Kidney (tissue), 14 donors: ENCODE data around the gene TMPRSS3. TPM values are rescaled to one million over a fixed set of nuclear protein-coding genes. Genes with fewer than 3 reads are reported as not detected.

Experiments used
- DNase-seq, 5 donors: peaks; one replicate each; pipeline ENCODE4 v3.0.0-alpha.2; 2013 to 2020
- FAIRE-seq: peaks from 2 replicates; lab custom pipeline; 2012; peaks lifted over from hg19 to GRCh38; lab: Jason Lieb, UNC
- H3K27ac ChIP-seq, 2 donors: one replicate each; pipeline ENCODE4 v1.7.0; 2013; ENCODE audit warnings: low read depth in 2 of 2, low read length in 2 of 2, inconsistent platforms in 1 of 2
- H3K27me3 ChIP-seq: one replicate; pipeline ENCODE4 v1.7.1; 2013; ENCODE audit warnings: low read length, inconsistent platforms; ENCODE audit not compliant: control insufficient read depth, insufficient read depth
- H3K36me3 ChIP-seq, 3 donors: one replicate each; pipeline versions ENCODE4 v1.7.0 to v1.7.1; 2013; ENCODE audit warnings: low read length in 3 of 3, control low read depth in 1 of 3, inconsistent platforms in 1 of 3; ENCODE audit not compliant: insufficient read depth in 3 of 3, control insufficient read depth in 2 of 3
- H3K4me1 ChIP-seq, 3 donors: one replicate each; pipeline versions ENCODE4 v1.7.0 to v1.7.1; 2013; ENCODE audit warnings: low read length in 3 of 3, inconsistent platforms in 1 of 3, low read depth in 1 of 3; ENCODE audit not compliant: control insufficient read depth in 2 of 3, insufficient read depth in 2 of 3
- H3K4me3 ChIP-seq, 3 donors: one replicate each; pipeline versions ENCODE4 v1.7.0 to v1.8.1; 2013; ENCODE audit warnings: low read length in 3 of 3, control low read depth in 1 of 3, inconsistent platforms in 1 of 3
- H3K9ac ChIP-seq, 3 donors: one replicate each; pipeline versions ENCODE4 v1.7.0 to v1.7.1; 2013; ENCODE audit warnings: low read length in 3 of 3, control low read depth in 1 of 3, inconsistent platforms in 1 of 3
- H3K9me3 ChIP-seq, 3 donors: one replicate each; pipeline versions ENCODE4 v1.7.0 to v1.7.1; 2013; ENCODE audit warnings: low read length in 3 of 3, control low read depth in 1 of 3, inconsistent platforms in 1 of 3; ENCODE audit not compliant: control insufficient read depth in 2 of 3, insufficient read depth in 1 of 3
- intact Hi-C: fragments of 100-400 bp; cut with DNase I; formaldehyde crosslinking; loops from one replicate; pipeline ENCODE4 v1.11.1; 2022
- polyA plus RNA-seq: library from polyadenylated mRNA; stranded (reverse); fragments of 350-450 nt; fragmentation: Illumina TruSeq; extraction: RNeasy Lipid Tissue Mini Kit (QIAGEN cat#74804); gene quantifications from one replicate; pipeline ENCODE4 v1.2.3, GENCODE V29; 2014; ENCODE audit warnings: low read depth, low replicate concordance; ENCODE audit not compliant: insufficient read depth
- total RNA-seq: library from RNA; stranded (reverse); fragmentation: NEBNext Ultra II Directional; extraction: Animal tissue kit (Norgen Biotek cat#: 25700); gene quantifications from one replicate; pipeline ENCODE4 v1.2.1, GENCODE V29; 2021
- TF ChIP-seq, protein P1 (sequence below): IDR thresholded peaks from 3 replicates; pipeline ENCODE4 v1.5.1; 2012; ENCODE audit warnings: mild to moderate bottlenecking, moderate library complexity, borderline replicate concordance; ENCODE audit not compliant: insufficient read depth; ENCODE audit errors: extremely low read depth
- donor health status: control.
- donor health status: control.
- donor health status: control.
- donor health status: control.
- donor health status: control.
- donor health status: DM: yes; HTN: yes; CAD: no.
- donor health status: Normal renal cell carcinoma (clear cell type).

TMPRSS3 gene
- total and polyA plus RNA-seq, 2 donors from 2014 or later, result 3.0 to 15.4 TPM

DNA sequence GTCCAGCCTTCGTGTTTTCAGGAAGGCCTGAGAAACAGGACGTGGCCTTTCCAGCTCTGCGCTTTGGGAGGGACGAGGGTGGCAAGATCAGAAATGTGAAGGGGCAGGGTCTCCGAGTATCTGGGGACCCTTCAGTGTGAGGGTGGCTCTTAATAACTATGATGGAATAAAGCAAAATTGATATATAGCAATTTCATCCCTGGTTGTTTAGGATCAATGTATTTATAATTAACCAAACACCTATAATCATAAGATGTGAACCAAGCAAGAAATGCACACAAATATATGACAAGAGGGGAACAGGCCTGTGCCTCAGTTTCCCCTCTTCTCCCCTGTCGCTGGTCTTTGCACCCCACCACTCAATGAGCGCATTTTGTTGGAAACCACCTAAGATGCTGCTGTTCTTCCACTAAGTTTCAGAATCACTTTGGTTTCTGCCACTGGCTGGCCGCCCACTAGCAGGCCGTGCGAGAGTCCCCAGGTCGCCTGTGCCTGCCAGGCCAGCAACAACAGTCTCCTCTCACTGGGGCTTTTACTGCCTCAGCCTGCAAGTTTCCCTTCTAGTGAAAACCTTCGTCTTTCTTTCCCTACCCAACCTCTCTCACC lies 44.4 kb upstream of the TMPRSS3 start:
- FAIRE-seq (no peak), DNase-seq (peak in 1 of 5 donors; percentile 22)
- Histone ChIP-seq H3K36me3 (no peaks in the 10 kb centered on the region), H3K9me3 (peaks cover 0 to 2% (median 0%) of the 10 kb centered on the region in 3 donors), H3K4me3 (no peak overlapping the region), H3K27ac (no peak overlapping the region), H3K27me3 (no peaks in the 10 kb centered on the region), H3K4me1 (no peaks in the 10 kb centered on the region), H3K9ac (no peak overlapping the region)
- intact Hi-C loops, result loop anchor here (10.0 kb wide), 1 partner anchor 105 kb away; no protein-coding TSS in a partner anchor
- TF ChIP-seq, protein P1, sequence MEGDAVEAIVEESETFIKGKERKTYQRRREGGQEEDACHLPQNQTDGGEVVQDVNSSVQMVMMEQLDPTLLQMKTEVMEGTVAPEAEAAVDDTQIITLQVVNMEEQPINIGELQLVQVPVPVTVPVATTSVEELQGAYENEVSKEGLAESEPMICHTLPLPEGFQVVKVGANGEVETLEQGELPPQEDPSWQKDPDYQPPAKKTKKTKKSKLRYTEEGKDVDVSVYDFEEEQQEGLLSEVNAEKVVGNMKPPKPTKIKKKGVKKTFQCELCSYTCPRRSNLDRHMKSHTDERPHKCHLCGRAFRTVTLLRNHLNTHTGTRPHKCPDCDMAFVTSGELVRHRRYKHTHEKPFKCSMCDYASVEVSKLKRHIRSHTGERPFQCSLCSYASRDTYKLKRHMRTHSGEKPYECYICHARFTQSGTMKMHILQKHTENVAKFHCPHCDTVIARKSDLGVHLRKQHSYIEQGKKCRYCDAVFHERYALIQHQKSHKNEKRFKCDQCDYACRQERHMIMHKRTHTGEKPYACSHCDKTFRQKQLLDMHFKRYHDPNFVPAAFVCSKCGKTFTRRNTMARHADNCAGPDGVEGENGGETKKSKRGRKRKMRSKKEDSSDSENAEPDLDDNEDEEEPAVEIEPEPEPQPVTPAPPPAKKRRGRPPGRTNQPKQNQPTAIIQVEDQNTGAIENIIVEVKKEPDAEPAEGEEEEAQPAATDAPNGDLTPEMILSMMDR, result no peak

DNA sequence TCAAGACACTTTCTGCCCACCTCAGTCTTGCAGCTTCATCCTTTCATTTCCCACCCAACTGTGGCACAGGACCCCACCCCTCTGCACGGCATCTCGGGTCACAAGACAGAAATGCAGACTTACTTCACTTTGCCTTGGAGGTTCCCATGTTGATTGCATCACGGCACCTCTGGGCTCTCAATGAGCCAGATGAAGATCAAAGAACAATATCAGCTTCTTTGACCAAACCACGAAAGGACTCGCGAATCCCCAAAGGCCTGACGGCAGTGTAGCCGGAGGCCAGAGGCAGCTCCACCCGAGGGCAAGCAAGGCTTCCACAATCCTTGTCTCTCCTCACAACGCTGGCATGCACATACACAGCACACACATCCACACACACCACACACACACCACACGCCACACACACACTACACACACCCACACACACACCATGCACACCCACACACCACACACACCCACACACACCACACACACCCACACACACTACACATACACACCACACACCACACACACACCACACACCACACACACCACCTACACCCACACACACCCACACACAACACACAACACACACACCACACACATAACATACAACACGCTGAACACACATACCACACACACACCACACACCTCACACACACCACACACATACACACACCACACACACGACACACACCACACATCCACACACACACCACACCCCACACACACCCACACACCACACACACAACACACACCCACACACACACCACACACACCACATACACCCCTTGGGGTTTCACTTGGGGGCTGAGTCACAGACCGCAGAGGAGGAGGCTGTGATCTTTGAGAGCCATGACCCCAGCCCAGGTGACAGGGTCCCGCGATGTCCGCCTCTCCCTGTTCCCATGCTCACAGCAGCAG lies 43.7 kb upstream of the TMPRSS3 start:
- TF ChIP-seq, protein P1, result no peak
- intact Hi-C loops, result loop anchor here (10.0 kb wide), 1 partner anchor 105 kb away; no protein-coding TSS in a partner anchor
- H3K4me3 ChIP-seq, result no peak overlapping the region
- DNase-seq (peak in 1 of 5 donors; percentile 48), FAIRE-seq (no peak)
- H3K27ac ChIP-seq, result no peak overlapping the region
- no peak overlapping the region for H3K9ac ChIP-seq
- peaks cover 0 to 2% (median 0%) of the 10 kb centered on the region in 3 donors for H3K9me3 ChIP-seq
- H3K36me3 ChIP-seq, result no peaks in the 10 kb centered on the region
- H3K4me1 ChIP-seq, result no peaks in the 10 kb centered on the region
- no peaks in the 10 kb centered on the region for H3K27me3 ChIP-seq

DNA sequence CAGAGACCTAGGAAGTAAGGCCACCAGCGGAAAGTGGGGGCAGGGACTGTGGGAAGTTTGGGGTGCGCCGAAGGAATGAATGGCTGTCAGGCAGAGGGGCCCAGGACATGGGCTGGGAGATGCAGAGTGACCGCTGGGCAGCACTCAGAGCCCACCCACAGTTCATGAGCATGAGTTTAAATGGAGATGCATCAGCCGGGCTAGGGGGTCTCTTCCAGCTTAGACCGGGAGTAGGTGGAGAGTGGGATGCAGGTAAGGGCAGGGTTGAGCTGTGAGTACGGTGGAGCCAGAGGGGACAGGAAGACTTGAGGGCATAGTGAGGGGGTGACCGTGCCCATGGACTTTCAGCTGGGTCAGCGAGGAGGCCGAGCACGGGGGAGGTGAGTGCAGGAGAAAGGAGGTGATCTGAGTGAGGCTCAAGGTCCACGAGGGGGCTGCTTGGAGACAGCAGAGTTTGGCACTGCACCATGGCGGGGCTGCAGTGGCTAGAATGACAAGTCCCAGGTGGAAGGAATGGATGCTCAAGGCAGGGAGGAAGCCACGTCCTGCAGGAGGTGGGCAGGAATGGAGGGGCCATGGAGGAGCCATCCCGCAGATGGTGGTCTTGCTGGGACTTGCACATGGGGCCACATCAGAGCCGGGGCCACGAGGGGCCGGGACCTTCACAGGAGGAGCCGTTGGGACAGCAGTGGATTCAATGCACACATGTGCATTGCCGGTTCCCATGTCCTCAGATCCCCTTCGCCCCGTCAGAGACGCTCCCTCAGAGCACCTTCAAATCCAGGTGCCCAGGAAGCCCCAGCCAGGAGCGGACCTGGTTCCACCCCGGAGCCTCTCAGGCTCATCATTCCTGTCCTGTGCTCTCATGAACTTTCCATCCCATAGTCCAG lies 42.7 kb upstream of the TMPRSS3 start:
- peak in 1 of 5 donors; percentile 55 for DNase-seq
- Histone ChIP-seq H3K36me3 (no peaks in the 10 kb centered on the region), H3K27me3 (no peaks in the 10 kb centered on the region), H3K4me1 (no peaks in the 10 kb centered on the region), H3K4me3 (no peak overlapping the region), H3K27ac (no peak overlapping the region), H3K9me3 (peaks cover 0 to 2% (median 0%) of the 10 kb centered on the region in 3 donors), H3K9ac (no peak overlapping the region)
- FAIRE-seq, result no peak
- TF ChIP-seq, protein P1, result no peak
- intact Hi-C loops, result no loop called here
